ENCODE measurements around the gene KCNH5. TPM values are rescaled to one million over a fixed set of nuclear protein-coding genes. Genes with fewer than 3 reads are reported as not detected.

KCNH5 gene
- polyA plus RNA-seq, 1 donor (not counting 4 experiments of a cell fraction or from before 2014, with no cell fraction given) = 0.04 TPM

DNA sequence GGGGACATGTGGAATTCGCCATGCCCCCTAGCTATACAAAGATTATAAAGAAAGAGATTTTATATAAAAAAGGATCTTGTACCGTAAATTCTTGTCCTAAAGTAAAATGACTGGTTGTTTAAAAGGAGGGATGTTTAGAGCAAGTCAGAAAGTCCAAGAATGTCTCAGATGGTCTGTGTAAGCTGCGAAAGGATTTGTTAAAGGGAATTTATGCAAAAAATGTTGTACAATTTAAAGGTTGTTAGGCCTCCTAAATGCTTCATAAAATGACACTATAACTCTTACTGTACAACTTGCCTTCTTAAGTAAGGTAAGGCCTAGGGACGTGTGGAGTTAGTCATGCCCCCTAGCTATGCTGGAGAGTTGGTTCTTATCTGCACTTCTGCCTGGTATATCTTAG lies 237.6 kb downstream of the KCNH5 start:
- dilution Hi-C loops (cut with MboI; ENCODE audit: extremely low pct_ligation_motif_present, low sequenced_read_pairs) = no loop called here
- H4K20me1 ChIP-seq (ENCODE audit: control insufficient read depth, extremely low read depth, insufficient read depth, low read length) = no peaks in the 10 kb centered on the region
- no peaks in the 10 kb centered on the region for H3K4me1 ChIP-seq (ENCODE audit: control insufficient read depth, extremely low read depth, insufficient read depth, low read length)
- no peak overlapping the region for H2AFZ ChIP-seq (ENCODE audit: control insufficient read depth, low read length)
- no peaks in the 10 kb centered on the region for H3K9me3 ChIP-seq (ENCODE audit: control insufficient read depth, low read depth, low read length)
- H3K27ac ChIP-seq (ENCODE audit: control insufficient read depth, insufficient read depth, low read length) = no peak overlapping the region
- no peaks in the 10 kb centered on the region for H3K79me2 ChIP-seq (ENCODE audit: control insufficient read depth, insufficient read depth, low read length)
- no peak overlapping the region for H3K9ac ChIP-seq (ENCODE audit: control insufficient read depth, extremely low read depth, insufficient read depth, low read length)
- no peak for TF ChIP-seq EZH2 (IDR thresholded peaks at IDR 0.05; ENCODE audit: low read length)
- TF ChIP-seq, protein P1, sequence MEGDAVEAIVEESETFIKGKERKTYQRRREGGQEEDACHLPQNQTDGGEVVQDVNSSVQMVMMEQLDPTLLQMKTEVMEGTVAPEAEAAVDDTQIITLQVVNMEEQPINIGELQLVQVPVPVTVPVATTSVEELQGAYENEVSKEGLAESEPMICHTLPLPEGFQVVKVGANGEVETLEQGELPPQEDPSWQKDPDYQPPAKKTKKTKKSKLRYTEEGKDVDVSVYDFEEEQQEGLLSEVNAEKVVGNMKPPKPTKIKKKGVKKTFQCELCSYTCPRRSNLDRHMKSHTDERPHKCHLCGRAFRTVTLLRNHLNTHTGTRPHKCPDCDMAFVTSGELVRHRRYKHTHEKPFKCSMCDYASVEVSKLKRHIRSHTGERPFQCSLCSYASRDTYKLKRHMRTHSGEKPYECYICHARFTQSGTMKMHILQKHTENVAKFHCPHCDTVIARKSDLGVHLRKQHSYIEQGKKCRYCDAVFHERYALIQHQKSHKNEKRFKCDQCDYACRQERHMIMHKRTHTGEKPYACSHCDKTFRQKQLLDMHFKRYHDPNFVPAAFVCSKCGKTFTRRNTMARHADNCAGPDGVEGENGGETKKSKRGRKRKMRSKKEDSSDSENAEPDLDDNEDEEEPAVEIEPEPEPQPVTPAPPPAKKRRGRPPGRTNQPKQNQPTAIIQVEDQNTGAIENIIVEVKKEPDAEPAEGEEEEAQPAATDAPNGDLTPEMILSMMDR (optimal IDR thresholded peaks at IDR 0.05 in 1 of 3, IDR thresholded peaks at IDR 0.05 in 1 of 3, conservative IDR thresholded peaks at IDR 0.05 in 1 of 3; ENCODE audit: extremely low read depth in 1 of 3, insufficient read depth in 2 of 3, low read length in 3 of 3) = no peak
- H3K27me3 ChIP-seq (ENCODE audit: control insufficient read depth, extremely low read depth, insufficient read depth, low read length) = no peaks in the 10 kb centered on the region
- DNase-seq (ENCODE audit: low read depth, low spot score) = no peak
- no peak overlapping the region for H3K4me2 ChIP-seq (ENCODE audit: control insufficient read depth, extremely low read depth, insufficient read depth, low read depth, low read length)
- FAIRE-seq = no peak
- no peaks in the 10 kb centered on the region for H3K9me1 ChIP-seq (ENCODE audit: control insufficient read depth, extremely low read depth, insufficient read depth, low read length)
- no peaks in the 10 kb centered on the region for H3K36me3 ChIP-seq (ENCODE audit: control insufficient read depth in 2 of 2, extremely low read depth in 1 of 2, insufficient read depth in 2 of 2, low read length in 2 of 2)
- H3K4me3 ChIP-seq (ENCODE audit: control insufficient read depth in 2 of 3, extremely low read depth in 1 of 3, insufficient read depth in 2 of 3, low read depth in 1 of 3, low read length in 3 of 3) = no peak overlapping the region

DNA sequence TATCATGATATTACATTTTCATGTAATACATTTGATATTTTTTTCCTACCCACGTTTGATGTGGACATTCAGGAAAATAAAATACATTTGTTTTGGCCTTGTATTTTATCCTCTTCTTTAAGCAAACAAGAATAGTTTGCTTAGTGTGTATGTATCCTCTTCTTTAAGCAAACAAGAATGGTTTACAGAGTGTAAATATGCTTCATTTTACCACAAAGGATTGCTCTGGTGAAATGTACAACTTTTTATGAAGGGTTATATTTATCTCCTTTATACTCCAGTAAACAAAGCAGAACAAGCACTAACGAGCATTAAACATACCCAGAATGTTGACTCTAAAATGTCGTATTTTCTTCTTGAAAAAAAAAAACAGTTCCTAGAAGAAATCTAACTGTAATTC lies 244.7 kb downstream of the KCNH5 start:
- no peak for TF ChIP-seq EZH2 (IDR thresholded peaks at IDR 0.05; ENCODE audit: low read length)
- TF ChIP-seq, protein P1 (optimal IDR thresholded peaks at IDR 0.05 in 1 of 3, IDR thresholded peaks at IDR 0.05 in 1 of 3, conservative IDR thresholded peaks at IDR 0.05 in 1 of 3; ENCODE audit: extremely low read depth in 1 of 3, insufficient read depth in 2 of 3, low read length in 3 of 3) = no peak
- Histone ChIP-seq H3K9me3 (ENCODE audit: control insufficient read depth, low read depth, low read length) (no peaks in the 10 kb centered on the region), H4K20me1 (ENCODE audit: control insufficient read depth, extremely low read depth, insufficient read depth, low read length) (no peaks in the 10 kb centered on the region), H2AFZ (ENCODE audit: control insufficient read depth, low read length) (no peak overlapping the region), H3K27ac (ENCODE audit: control insufficient read depth, insufficient read depth, low read length) (no peak overlapping the region), H3K9ac (ENCODE audit: control insufficient read depth, extremely low read depth, insufficient read depth, low read length) (no peak overlapping the region), H3K4me2 (ENCODE audit: control insufficient read depth, extremely low read depth, insufficient read depth, low read depth, low read length) (no peak overlapping the region), H3K79me2 (ENCODE audit: control insufficient read depth, insufficient read depth, low read length) (no peaks in the 10 kb centered on the region), H3K9me1 (ENCODE audit: control insufficient read depth, extremely low read depth, insufficient read depth, low read length) (no peaks in the 10 kb centered on the region), H3K4me1 (ENCODE audit: control insufficient read depth, extremely low read depth, insufficient read depth, low read length) (no peaks in the 10 kb centered on the region), H3K4me3 (ENCODE audit: control insufficient read depth in 2 of 3, extremely low read depth in 1 of 3, insufficient read depth in 2 of 3, low read depth in 1 of 3, low read length in 3 of 3) (no peak overlapping the region), H3K27me3 (ENCODE audit: control insufficient read depth, extremely low read depth, insufficient read depth, low read length) (no peaks in the 10 kb centered on the region), H3K36me3 (ENCODE audit: control insufficient read depth in 2 of 2, extremely low read depth in 1 of 2, insufficient read depth in 2 of 2, low read length in 2 of 2) (no peaks in the 10 kb centered on the region)
- DNase-seq (ENCODE audit: low read depth, low spot score) (no peak), FAIRE-seq (no peak)
- dilution Hi-C loops (cut with MboI; ENCODE audit: extremely low pct_ligation_motif_present, low sequenced_read_pairs) = no loop called here

Data from keratinocyte (primary cell).